ENCODE data around the gene ARNT2. TPM values are rescaled to one million over a fixed set of nuclear protein-coding genes. Genes with fewer than 3 reads are reported as not detected.

The ARNT2 gene
- total and polyA plus RNA-seq, 8 donors: 0.58 to 27.4 (median 1.6) TPM

DNA sequence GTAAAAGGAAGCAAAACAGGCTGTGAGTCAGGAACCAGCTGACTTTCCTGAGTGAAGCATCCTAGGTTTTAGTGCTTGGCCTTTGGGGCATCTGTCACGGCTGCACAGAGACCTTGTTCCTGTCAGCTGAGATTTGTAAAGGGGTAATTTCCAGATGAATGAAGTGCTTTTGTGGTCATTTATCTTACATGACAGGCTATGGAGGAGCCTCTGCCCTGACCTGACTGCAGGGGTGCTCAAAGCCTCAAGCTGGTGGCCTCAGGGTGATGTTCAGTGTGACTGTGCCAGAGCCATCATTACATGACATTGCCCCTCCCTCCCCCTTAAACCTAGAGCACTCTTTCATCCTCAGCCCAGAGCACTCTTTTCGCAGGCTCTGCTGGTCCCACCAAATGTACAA, 132.5 kb downstream of the ARNT2 start:
- peaks cover 0 to 4% (median 2%) of the 10 kb centered on the region in 4 donors for H3K4me1 ChIP-seq
- 78 to 98% (median 88%) methylated on average over 2 of the region's 2 CpGs for WGBS, 5 donors
- peaks cover 0 to 6% (median 0%) of the 10 kb centered on the region in 4 donors for H3K9me3 ChIP-seq
- H3K4me3 ChIP-seq: no peak overlapping the region
- TF ChIP-seq EP300 (IDR thresholded peaks at IDR 0.05): no peak
- TF ChIP-seq, protein P1, sequence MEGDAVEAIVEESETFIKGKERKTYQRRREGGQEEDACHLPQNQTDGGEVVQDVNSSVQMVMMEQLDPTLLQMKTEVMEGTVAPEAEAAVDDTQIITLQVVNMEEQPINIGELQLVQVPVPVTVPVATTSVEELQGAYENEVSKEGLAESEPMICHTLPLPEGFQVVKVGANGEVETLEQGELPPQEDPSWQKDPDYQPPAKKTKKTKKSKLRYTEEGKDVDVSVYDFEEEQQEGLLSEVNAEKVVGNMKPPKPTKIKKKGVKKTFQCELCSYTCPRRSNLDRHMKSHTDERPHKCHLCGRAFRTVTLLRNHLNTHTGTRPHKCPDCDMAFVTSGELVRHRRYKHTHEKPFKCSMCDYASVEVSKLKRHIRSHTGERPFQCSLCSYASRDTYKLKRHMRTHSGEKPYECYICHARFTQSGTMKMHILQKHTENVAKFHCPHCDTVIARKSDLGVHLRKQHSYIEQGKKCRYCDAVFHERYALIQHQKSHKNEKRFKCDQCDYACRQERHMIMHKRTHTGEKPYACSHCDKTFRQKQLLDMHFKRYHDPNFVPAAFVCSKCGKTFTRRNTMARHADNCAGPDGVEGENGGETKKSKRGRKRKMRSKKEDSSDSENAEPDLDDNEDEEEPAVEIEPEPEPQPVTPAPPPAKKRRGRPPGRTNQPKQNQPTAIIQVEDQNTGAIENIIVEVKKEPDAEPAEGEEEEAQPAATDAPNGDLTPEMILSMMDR (IDR thresholded peaks at IDR 0.05): no peak
- no peak for TF ChIP-seq POLR2AphosphoS5 (IDR thresholded peaks at IDR 0.05)
- no peak for TF ChIP-seq POLR2A (IDR thresholded peaks at IDR 0.05)
- no peaks in the 10 kb centered on the region for H3K27me3 ChIP-seq
- H3K27ac ChIP-seq: no peak overlapping the region
- no peaks in the 10 kb centered on the region for H3K36me3 ChIP-seq
- DNase-seq: no peak
- intact Hi-C loops (cut with DNase I; ENCODE audit: low total_unique reads): no loop called here

DNA sequence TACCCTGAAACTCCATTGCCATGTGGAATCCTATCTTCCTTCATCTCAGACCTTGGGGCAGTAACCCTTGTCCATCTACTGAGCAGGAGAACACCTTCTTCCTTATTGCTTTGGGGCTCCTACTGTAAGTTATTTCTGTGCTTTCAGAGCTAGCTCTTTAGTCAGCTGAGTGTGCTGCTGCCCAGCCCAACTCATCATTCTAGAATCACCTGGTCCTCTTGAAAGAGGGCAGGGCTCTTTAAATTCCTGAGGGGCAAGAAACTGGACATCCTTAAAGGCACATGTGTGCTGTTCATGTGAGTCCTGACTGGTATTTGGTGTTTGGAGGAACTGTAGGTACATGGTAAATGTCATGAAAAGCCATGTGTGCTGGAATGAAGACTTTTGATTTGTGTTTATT, 140.9 kb downstream of the ARNT2 start:
- H3K4me3 ChIP-seq: no peak overlapping the region
- no peak for DNase-seq
- peaks cover 0 to 2% (median 1%) of the 10 kb centered on the region in 4 donors for H3K4me1 ChIP-seq
- no peaks in the 10 kb centered on the region for H3K27me3 ChIP-seq
- intact Hi-C loops (cut with DNase I; ENCODE audit: low total_unique reads): no loop called here
- peaks cover 0 to 5% (median 0%) of the 10 kb centered on the region in 4 donors for H3K9me3 ChIP-seq
- H3K36me3 ChIP-seq: no peaks in the 10 kb centered on the region
- H3K27ac ChIP-seq: no peak overlapping the region
- TF ChIP-seq POLR2A (IDR thresholded peaks at IDR 0.05) (no peak), POLR2AphosphoS5 (IDR thresholded peaks at IDR 0.05) (no peak), EP300 (IDR thresholded peaks at IDR 0.05) (no peak)
- TF ChIP-seq, protein P1 (IDR thresholded peaks at IDR 0.05): no peak

DNA sequence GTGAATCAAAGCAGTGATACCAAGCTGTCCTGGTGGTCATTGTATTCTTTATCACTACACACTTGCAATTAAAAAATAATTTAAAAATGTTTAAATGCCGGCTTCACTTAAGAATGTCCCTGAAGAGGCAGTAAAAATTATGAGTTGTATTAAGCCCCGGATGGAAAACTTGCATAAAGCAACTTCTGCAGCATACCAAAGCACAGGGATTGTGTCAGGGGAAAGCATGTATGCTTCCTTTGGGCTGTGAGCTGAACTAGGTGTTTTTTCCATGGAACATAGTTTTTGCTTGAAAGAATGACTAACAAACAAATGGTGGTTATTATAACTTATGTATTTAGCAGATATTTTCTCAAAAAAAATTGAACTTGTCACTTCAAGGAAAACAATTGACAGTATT, 143.1 kb downstream of the ARNT2 start:
- Histone ChIP-seq H3K27me3 (no peaks in the 10 kb centered on the region), H3K4me3 (no peak overlapping the region), H3K4me1 (peaks cover 0 to 13% (median 4%) of the 10 kb centered on the region in 4 donors), H3K36me3 (no peaks in the 10 kb centered on the region), H3K9me3 (peaks cover 0 to 5% (median 0%) of the 10 kb centered on the region in 4 donors), H3K27ac (no peak overlapping the region)
- no peak for TF ChIP-seq EP300 (IDR thresholded peaks at IDR 0.05)
- TF ChIP-seq POLR2AphosphoS5 (IDR thresholded peaks at IDR 0.05): no peak
- TF ChIP-seq, protein P1 (IDR thresholded peaks at IDR 0.05): no peak
- no peak for TF ChIP-seq POLR2A (IDR thresholded peaks at IDR 0.05)
- WGBS, 5 donors: 79 to 94% (median 92%) methylated on average over 2 of the region's 2 CpGs
- intact Hi-C loops (cut with DNase I; ENCODE audit: low total_unique reads): no loop called here
- DNase-seq: no peak

DNA sequence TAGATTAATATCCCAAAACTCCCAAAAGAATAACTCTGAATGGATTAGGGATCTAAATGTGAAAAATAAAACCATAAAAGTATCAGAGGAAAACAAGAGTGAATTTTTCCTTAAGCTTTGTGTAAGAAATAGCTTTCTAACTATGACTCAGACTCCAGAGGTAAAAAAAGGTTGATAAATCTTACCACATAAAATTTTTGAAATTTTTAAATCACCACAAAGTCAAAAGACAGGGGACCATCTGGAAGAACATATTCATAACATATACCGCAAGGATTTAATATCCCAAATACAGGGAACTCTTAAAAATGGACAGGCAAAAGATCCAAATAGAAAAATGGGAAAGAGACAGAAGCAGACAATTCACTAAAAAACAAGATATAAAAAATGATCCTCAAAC, 145.0 kb downstream of the ARNT2 start:
- Histone ChIP-seq H3K36me3 (no peaks in the 10 kb centered on the region), H3K4me3 (no peak overlapping the region), H3K9me3 (no peaks in the 10 kb centered on the region), H3K27ac (no peak overlapping the region), H3K4me1 (peaks cover 0 to 13% (median 4%) of the 10 kb centered on the region in 4 donors), H3K27me3 (no peaks in the 10 kb centered on the region)
- intact Hi-C loops (cut with DNase I; ENCODE audit: low total_unique reads): no loop called here
- 91 to 100% (median 94%) methylated on average over 1 of the region's 1 CpG for WGBS, 5 donors
- TF ChIP-seq POLR2AphosphoS5 (IDR thresholded peaks at IDR 0.05) (no peak), POLR2A (IDR thresholded peaks at IDR 0.05) (no peak), EP300 (IDR thresholded peaks at IDR 0.05) (no peak)
- TF ChIP-seq, protein P1 (IDR thresholded peaks at IDR 0.05): no peak
- no peak for DNase-seq
